Neural progenitor cell (in vitro differentiated cells): Measurements from ENCODE around the gene AOX1.

Experiments used
- EZH2phosphoT487 ChIP-seq: fragments of 200-600 bp; sonication (generic); IDR thresholded peaks from 2 replicates; pipeline ENCODE4 v1.6.1; 2017; ENCODE audit warnings: antibody characterized with exemption
- TF ChIP-seq, protein P1 (sequence below): fragments of 200-600 bp; sonication (generic); IDR thresholded peaks from 2 replicates; pipeline ENCODE4 v1.5.1; 2017; ENCODE audit warnings: antibody characterized with exemption, mild to moderate bottlenecking

DNA sequence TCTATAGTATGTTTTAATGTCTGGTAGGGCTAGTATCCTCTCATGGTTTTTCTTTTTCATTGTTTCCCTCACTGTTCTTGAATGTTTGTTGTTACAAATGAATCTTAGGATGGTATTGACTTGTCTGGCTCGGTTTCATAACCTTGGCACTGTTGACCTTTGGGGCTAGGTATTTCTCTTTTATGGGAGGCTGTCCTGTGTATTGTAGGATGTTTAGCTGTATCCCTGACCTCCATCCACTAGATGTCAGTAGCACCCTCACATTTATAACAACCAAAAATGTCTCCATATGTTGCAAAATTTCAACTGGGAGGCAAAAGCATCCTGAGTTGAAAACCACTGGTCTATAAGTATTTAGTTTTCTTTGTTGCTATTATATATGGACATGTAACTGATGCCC is 7.0 kb upstream of the AOX1 start:
- TF ChIP-seq, protein P1, sequence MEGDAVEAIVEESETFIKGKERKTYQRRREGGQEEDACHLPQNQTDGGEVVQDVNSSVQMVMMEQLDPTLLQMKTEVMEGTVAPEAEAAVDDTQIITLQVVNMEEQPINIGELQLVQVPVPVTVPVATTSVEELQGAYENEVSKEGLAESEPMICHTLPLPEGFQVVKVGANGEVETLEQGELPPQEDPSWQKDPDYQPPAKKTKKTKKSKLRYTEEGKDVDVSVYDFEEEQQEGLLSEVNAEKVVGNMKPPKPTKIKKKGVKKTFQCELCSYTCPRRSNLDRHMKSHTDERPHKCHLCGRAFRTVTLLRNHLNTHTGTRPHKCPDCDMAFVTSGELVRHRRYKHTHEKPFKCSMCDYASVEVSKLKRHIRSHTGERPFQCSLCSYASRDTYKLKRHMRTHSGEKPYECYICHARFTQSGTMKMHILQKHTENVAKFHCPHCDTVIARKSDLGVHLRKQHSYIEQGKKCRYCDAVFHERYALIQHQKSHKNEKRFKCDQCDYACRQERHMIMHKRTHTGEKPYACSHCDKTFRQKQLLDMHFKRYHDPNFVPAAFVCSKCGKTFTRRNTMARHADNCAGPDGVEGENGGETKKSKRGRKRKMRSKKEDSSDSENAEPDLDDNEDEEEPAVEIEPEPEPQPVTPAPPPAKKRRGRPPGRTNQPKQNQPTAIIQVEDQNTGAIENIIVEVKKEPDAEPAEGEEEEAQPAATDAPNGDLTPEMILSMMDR, result peak; percentile 43
- TF ChIP-seq EZH2phosphoT487, result no peak
